H1 (cell line): ENCODE results near the gene UBL5. TPM values are rescaled to one million over a fixed set of nuclear protein-coding genes. Genes with fewer than 3 reads are reported as not detected.

Experiments used
- CTCF ChIA-PET: fragments of 300-600 bp; sonication (Branson Sonifier 250); formaldehyde crosslinking; loops from one replicate; lab custom pipeline; 2021; ENCODE audit not compliant: partially characterized antibody; lab: Charles Lee
- POLR2A ChIA-PET: fragments of 300-600 bp; sonication (Branson Sonifier 250); formaldehyde crosslinking; loops from one replicate; lab custom pipeline; 2021; ENCODE audit warnings: inconsistent platforms; ENCODE audit not compliant: partially characterized antibody; lab: Charles Lee
- DNase-seq, 2 experiments: peaks; one replicate each; pipeline versions ENCODE4 v3.0.0 to v3.0.0-alpha.2; 2010 to 2022; ENCODE audit warnings: low spot score in 2 of 2, low read depth in 1 of 2, mixed read lengths in 1 of 2
- FAIRE-seq: peaks from 2 replicates; lab custom pipeline; 2011; peaks lifted over from hg19 to GRCh38; lab: Jason Lieb, UNC
- H2AFZ ChIP-seq: 2 replicates; pipeline ENCODE4 v1.8.1; 2012; ENCODE audit warnings: low read length, inconsistent platforms
- H2AK5ac ChIP-seq: 2 replicates; pipeline ENCODE4 v1.6.1; 2013; ENCODE audit warnings: low read depth, low read length
- H2BK120ac ChIP-seq: replicated peaks from 2 replicates; pipeline ENCODE3; 2013; ENCODE audit warnings: low read depth, low read length, inconsistent platforms
- H2BK12ac ChIP-seq: 2 replicates; pipeline ENCODE4 v1.6.1; 2013; ENCODE audit warnings: low read depth, low read length
- H2BK15ac ChIP-seq: 2 replicates; pipeline ENCODE4 v1.6.1; 2013; ENCODE audit warnings: low read length
- H2BK20ac ChIP-seq: 2 replicates; pipeline ENCODE4 v1.6.1; 2013; ENCODE audit warnings: low read length
- H2BK5ac ChIP-seq: 2 replicates; pipeline ENCODE4 v1.6.1; 2013; ENCODE audit warnings: low read depth, low read length
- H3K14ac ChIP-seq: 2 replicates; pipeline ENCODE4 v1.6.1; 2013; ENCODE audit warnings: inconsistent platforms; ENCODE audit not compliant: insufficient read length
- H3K18ac ChIP-seq: 2 replicates; pipeline ENCODE4 v1.6.1; 2013; ENCODE audit warnings: low read length; ENCODE audit errors: extremely low read depth
- H3K23ac ChIP-seq: 2 replicates; pipeline ENCODE4 v1.6.1; 2013; ENCODE audit warnings: inconsistent platforms; ENCODE audit not compliant: insufficient read length
- H3K23me2 ChIP-seq: 2 replicates; pipeline ENCODE4 v1.6.1; 2013; ENCODE audit warnings: low read depth, low read length
- H3K27ac ChIP-seq: 2 replicates; pipeline ENCODE4 v1.6.1; 2011; ENCODE audit warnings: low read depth, low read length, inconsistent platforms
- H3K27me3 ChIP-seq, 4 experiments: replicated peaks in 1 of 4; 1 replicate in 1 of 4; 2 replicates in 3 of 4; pipeline versions ENCODE4 v1.6.1 to v1.8.1; 2011 to 2013; ENCODE audit warnings: low read length in 3 of 4, mild to moderate bottlenecking in 3 of 4, inconsistent platforms in 2 of 4, mixed read lengths in 2 of 4, moderate library complexity in 1 of 4; ENCODE audit not compliant: control insufficient read depth in 3 of 4, insufficient read depth in 3 of 4; ENCODE audit errors: extremely low read depth in 1 of 4
- H3K36me3 ChIP-seq, 4 experiments: 2 replicates each; pipeline versions ENCODE4 v1.6.1 to v1.8.1; 2011 to 2013; ENCODE audit warnings: mild to moderate bottlenecking in 4 of 4, low read length in 3 of 4, moderate library complexity in 2 of 4, control low read depth in 1 of 4, inconsistent platforms in 1 of 4; ENCODE audit not compliant: insufficient read depth in 4 of 4, control insufficient read depth in 2 of 4
- H3K4ac ChIP-seq: replicated peaks from 2 replicates; pipeline ENCODE3; 2013; ENCODE audit warnings: low read length, low read depth, mixed read lengths, inconsistent platforms; ENCODE audit not compliant: insufficient read length
- H3K4me1 ChIP-seq, 4 experiments: replicated peaks in 1 of 4; 1 replicate in 1 of 4; 2 replicates in 3 of 4; pipeline versions ENCODE4 v1.6.1 to v1.8.1; 2011 to 2013; ENCODE audit warnings: low read length in 3 of 4, inconsistent platforms in 2 of 4, mixed read lengths in 1 of 4; ENCODE audit not compliant: insufficient read depth in 4 of 4, control insufficient read depth in 3 of 4
- H3K4me2 ChIP-seq, 2 experiments: 2 replicates each; pipeline versions ENCODE4 v1.6.1 to v1.8.1; 2011 to 2013; ENCODE audit warnings: low read depth in 2 of 2, low read length in 2 of 2, control low read depth in 1 of 2, inconsistent platforms in 1 of 2, mild to moderate bottlenecking in 1 of 2; ENCODE audit not compliant: insufficient read depth in 1 of 2
- H3K4me3 ChIP-seq, 4 experiments: fragments of 200-600, 300-600 bp in 1 of 4; sonication (generic), shearing (Covaris generic), sonication (Bioruptor Twin) in 1 of 4; 2 replicates each; pipeline versions ENCODE4 v1.5.1 to v1.8.1; 2011 to 2016; ENCODE audit warnings: low read length in 4 of 4, low read depth in 3 of 4, control low read depth in 2 of 4, inconsistent platforms in 2 of 4, mild to moderate bottlenecking in 2 of 4, mixed read lengths in 1 of 4, moderate library complexity in 1 of 4; ENCODE audit not compliant: insufficient read depth in 2 of 4; ENCODE audit errors: extremely low read depth in 1 of 4
- H3K56ac ChIP-seq: replicated peaks from 2 replicates; pipeline ENCODE3; 2013; ENCODE audit warnings: low read depth, mild to moderate bottlenecking, mixed read lengths, low read length, inconsistent platforms; ENCODE audit not compliant: insufficient read length
- H3K79me1 ChIP-seq: 2 replicates; pipeline ENCODE4 v1.6.1; 2013; ENCODE audit warnings: low read depth, low read length, control low read depth
- H3K79me2 ChIP-seq, 2 experiments: 2 replicates each; pipeline versions ENCODE4 v1.6.1 to v1.8.1; 2012 to 2013; ENCODE audit warnings: low read length in 2 of 2, mild to moderate bottlenecking in 2 of 2, inconsistent platforms in 1 of 2; ENCODE audit not compliant: insufficient read depth in 2 of 2, control insufficient read depth in 1 of 2
- H3K9ac ChIP-seq, 4 experiments: replicated peaks in 1 of 4; 1 replicate in 1 of 4; 2 replicates in 3 of 4; pipeline versions ENCODE4 v1.6.1 to v1.8.1; 2011 to 2013; ENCODE audit warnings: low read depth in 3 of 4, low read length in 3 of 4, control low read depth in 2 of 4, mild to moderate bottlenecking in 2 of 4, moderate library complexity in 2 of 4, inconsistent platforms in 1 of 4; ENCODE audit errors: extremely low read depth in 1 of 4
- H3K9me3 ChIP-seq, 2 experiments: 2 replicates each; pipeline versions ENCODE4 v1.6.1 to v1.8.1; 2012 to 2013; ENCODE audit warnings: mild to moderate bottlenecking in 2 of 2, moderate library complexity in 2 of 2, control low read depth in 1 of 2, inconsistent platforms in 1 of 2, low read depth in 1 of 2, low read length in 1 of 2, mixed read lengths in 1 of 2; ENCODE audit not compliant: insufficient read depth in 2 of 2
- H4K20me1 ChIP-seq, 2 experiments: replicated peaks in 1 of 2; 2 replicates each; pipeline versions ENCODE3 to v1.8.1; 2011 to 2013; ENCODE audit warnings: inconsistent platforms in 2 of 2, low read length in 2 of 2, mild to moderate bottlenecking in 1 of 2; ENCODE audit not compliant: insufficient read depth in 2 of 2, control insufficient read depth in 1 of 2
- H4K5ac ChIP-seq: 2 replicates; pipeline ENCODE4 v1.6.1; 2013; ENCODE audit warnings: low read length, low read depth, mixed read lengths, inconsistent platforms; ENCODE audit not compliant: insufficient read length
- H4K8ac ChIP-seq: 2 replicates; pipeline ENCODE4 v1.8.0; 2013; ENCODE audit warnings: mild to moderate bottlenecking, moderate library complexity, low read length, inconsistent platforms; ENCODE audit not compliant: insufficient read depth; ENCODE audit errors: extremely low read depth
- H4K91ac ChIP-seq: replicated peaks from 2 replicates; pipeline ENCODE3; 2013; ENCODE audit warnings: low read length, mixed read lengths, inconsistent platforms; ENCODE audit not compliant: insufficient read length
- KDM4A ChIP-seq: IDR thresholded peaks from one replicate; pipeline ENCODE4 v1.7.1; 2012; ENCODE audit warnings: low read depth, mild to moderate bottlenecking, moderate library complexity, low read length, inconsistent platforms; ENCODE audit not compliant: severe bottlenecking
- SIN3A ChIP-seq, 2 experiments: IDR thresholded peaks in 1 of 2; conservative IDR thresholded peaks in 1 of 2; 2 replicates each; pipeline ENCODE4 v1.6.1; 2011 to 2012; ENCODE audit warnings: low read length in 2 of 2, improper control_type of control experiment in 1 of 2, low read depth in 1 of 2, mild to moderate bottlenecking in 1 of 2
- SP4 ChIP-seq: IDR thresholded peaks from 2 replicates; pipeline ENCODE4 v1.6.1; 2012; ENCODE audit warnings: low read length, inconsistent platforms
- USF2 ChIP-seq: IDR thresholded peaks from 2 replicates; pipeline ENCODE4 v1.6.1; 2011; ENCODE audit warnings: low read length, improper control_type of control experiment
- YY1 ChIP-seq: IDR thresholded peaks from 2 replicates; pipeline ENCODE4 v1.6.1; 2011; ENCODE audit warnings: low read depth, mild to moderate bottlenecking, low read length
- WGBS, 2 experiments: shearing (Covaris generic) in 1 of 2; methylation state at CpG; one replicate each; pipeline versions ENCODE4 v1.1.6 to v1.1.7; 2013 to 2015; ENCODE audit warnings: low lambda C conversion rate in 2 of 2, mixed read lengths in 2 of 2, inconsistent platforms in 1 of 2, low coverage in 1 of 2, missing lambda C conversion rate in 1 of 2; ENCODE audit not compliant: insufficient replicate concordance in 2 of 2, insufficient coverage in 1 of 2, insufficient read length in 1 of 2; ENCODE audit errors: extremely low coverage in 1 of 2, missing lambda C conversion rate in 1 of 2; 5-methylcytosine and 5-hydroxymethylcytosine counted together
- long read RNA-seq, 2 experiments: library from RNA in 1 of 2; library from capped mRNA in 1 of 2; stranded (forward); transcript quantifications; one replicate each; pipeline ENCODE4 v2.0.0, GENCODE V29; 2021; ENCODE audit warnings: inconsistent platforms in 1 of 2
- polyA minus RNA-seq, 3 experiments: library from RNA; depleted of rRNA, polyadenylated mRNA; stranded (reverse); fragments of >200 nt; gene quantifications; 1 replicate in 2 of 3; 2 replicates in 1 of 3; pipeline ENCODE4 v1.2.3, GENCODE V29; 2011
- polyA plus RNA-seq, 7 experiments: library from polyadenylated mRNA; depleted of rRNA in 3 of 7; stranded (reverse) in 5 of 7; unstranded in 2 of 7; fragments of >200 nt in 5 of 7; fragments of 200-250 nt in 2 of 7; gene quantifications; 1 replicate in 5 of 7; 2 replicates in 1 of 7; 4 replicates in 1 of 7; pipeline versions ENCODE4 v1.2.1 to v1.2.3, GENCODE V29; 2011 to 2013; ENCODE audit warnings: missing spikeins in 2 of 7, mixed read lengths in 2 of 7
- total RNA-seq: library from RNA; stranded (reverse); fragmentation: NEBNext Ultra II Directional; extraction: Animal tissue kit (Norgen Biotek cat#: 25700); gene quantifications from 2 replicates; pipeline ENCODE4 v1.2.1, GENCODE V29; 2021

Gene UBL5
- total RNA-seq, result 384 and 416 TPM in 2 replicates
- polyA plus RNA-seq (2011; rRNA removed), result 1,137 and 1,209 TPM in 2 replicates
- 1,381 TPM for polyA plus RNA-seq (2011; cell fraction: cytosol; rRNA removed)
- polyA plus RNA-seq (2011; cell fraction: nucleus; rRNA removed), result 379 TPM
- polyA plus RNA-seq (2012, experiment 1 of 2), result 570 to 950 TPM (median 731 TPM) in 4 replicates
- 3,120 TPM for polyA plus RNA-seq (2012, experiment 2 of 2)
- 427 TPM for polyA plus RNA-seq (2013, experiment 1 of 2)
- polyA plus RNA-seq (2013, experiment 2 of 2), result 439 TPM
- polyA minus RNA-seq (2011; rRNA and poly(A)+ RNA removed), result 103 and 118 TPM in 2 replicates
- 80.6 TPM for polyA minus RNA-seq (2011; cell fraction: cytosol; rRNA and poly(A)+ RNA removed)
- polyA minus RNA-seq (2011; cell fraction: nucleus; rRNA and poly(A)+ RNA removed), result 77.9 TPM
- long read RNA-seq, experiment 1, transcript UBL5-201 (5 exons, 513 nt), result minor isoform, 11 of 259 reads
- long read RNA-seq, experiment 1, transcript UBL5-202 (5 exons, 432 nt), result major isoform, 121 of 259 reads
- long read RNA-seq, experiment 1, partial matches to known transcripts, result 63 of 259 reads
- long read RNA-seq, experiment 1, other reads (novel, unspliced or antisense), result 63 of 259 reads
- long read RNA-seq, experiment 2, partial matches to known transcripts, result 0 of 3 reads
- long read RNA-seq, experiment 2, other reads (novel, unspliced or antisense), result 1 of 3 reads

- Histone ChIP-seq H3K14ac (no peak within 1 kb of the TSS), H3K4me1 (peaks cover 0 to 5% (median 0%) of the 10 kb centered on the region in 4 experiments; a peak in 2 of 7 replicates), H3K4me3 (peak within 1 kb of the TSS; percentile 77 to 93 (median 90)), H2BK12ac (no peak within 1 kb of the TSS), H3K23ac (no peak within 1 kb of the TSS), H3K79me2 (peaks cover 13 to 39% of the 10 kb centered on the region in 2 experiments), H2BK120ac (no peak within 1 kb of the TSS), H4K20me1 (peaks cover 6 to 7% of the 10 kb centered on the region in 2 experiments), H2BK5ac (no peak within 1 kb of the TSS; the same call in none of the 2 replicates), H2BK20ac (no peak within 1 kb of the TSS), H3K4me2 (peak within 1 kb of the TSS; percentile 90 to 93), H2AK5ac (no peak within 1 kb of the TSS), H2BK15ac (no peak within 1 kb of the TSS), H3K9ac (peak within 1 kb of the TSS; percentile 69 to 82 (median 78)), H3K4ac (no peak within 1 kb of the TSS), H3K79me1 (peaks cover 5% of the 10 kb centered on the region), H3K36me3 (peaks cover 4 to 8% (median 8%) of the 10 kb centered on the region in 4 experiments; a peak in 7 of 8 replicates), H4K8ac (peak within 1 kb of the TSS; percentile 82; the same call in 1 of the 2 replicates), H4K91ac (no peak within 1 kb of the TSS), H3K18ac (peak within 1 kb of the TSS; percentile 48; the same call in 1 of the 2 replicates), H3K23me2 (peaks cover 9% of the 10 kb centered on the region; the same call in 1 of the 2 replicates), H2AFZ (no peak within 1 kb of the TSS), H3K27me3 (no peaks in the 10 kb centered on the region), H3K9me3 (no peaks in the 10 kb centered on the region), H4K5ac (no peak within 1 kb of the TSS), H3K56ac (no peak within 1 kb of the TSS), H3K27ac (peak within 1 kb of the TSS; percentile 55)
- FAIRE-seq, result no peak
- ChIA-PET CTCF (interaction anchor here (1.0 kb wide), 1 partner anchor 105 kb away, joined by 3 read pairs; no protein-coding TSS in a partner anchor), POLR2A (interaction anchor here (0.8 to 1.7 kb wide), 9 partner anchors 9 to 290 kb away, joined by 3 to 8 read pairs (median 4); partner anchors contain the start of genes FBXL12 and ZNF846)
- peak; percentile 82 to 89 for DNase-seq
- 2% methylated on average over 62 of the region's 62 CpGs; no CpG with 5 or more reads in 1 of the 2 experiments for WGBS, 2 experiments
- peak; percentile 93 to 96; a peak in 3 of 4 replicates for TF ChIP-seq SIN3A (conservative IDR thresholded peaks at IDR 0.05 in 1 of 2, IDR thresholded peaks at IDR 0.05 in 1 of 2; ENCODE audit: low read depth in 1 of 2, low read length in 2 of 2)
- TF ChIP-seq SP4, result no peak
- peak; percentile 58 for TF ChIP-seq KDM4A
- TF ChIP-seq YY1, result no peak
- no peak; the same call in 1 of the 2 replicates for TF ChIP-seq USF2
These were observed at the start of gene UBL5 for GRCh38 chr19:9827289-9828238. UBL5 (plus strand) TSS chr19:9827918; CDS start chr19:9828338, 420 bp downstream.
